LNCaP clone FGC (cell line): Measurements from ENCODE around the gene TRIM31.

Experiments
- DNase-seq: peaks from one replicate; pipeline ENCODE4 v3.0.0-alpha.2; 2011; ENCODE audit warnings: low read depth
- H3K4me3 ChIP-seq: 2 replicates; pipeline ENCODE4 v1.5.1; 2011; ENCODE audit warnings: mild to moderate bottlenecking, low read depth, low read length, control low read depth
- TF ChIP-seq, protein P1 (sequence below): IDR thresholded peaks from 2 replicates; pipeline ENCODE4 v1.5.1; 2012; ENCODE audit warnings: mild to moderate bottlenecking; ENCODE audit not compliant: control insufficient read depth, insufficient read depth; ENCODE audit errors: extremely low read depth

TRIM31 gene

DNA sequence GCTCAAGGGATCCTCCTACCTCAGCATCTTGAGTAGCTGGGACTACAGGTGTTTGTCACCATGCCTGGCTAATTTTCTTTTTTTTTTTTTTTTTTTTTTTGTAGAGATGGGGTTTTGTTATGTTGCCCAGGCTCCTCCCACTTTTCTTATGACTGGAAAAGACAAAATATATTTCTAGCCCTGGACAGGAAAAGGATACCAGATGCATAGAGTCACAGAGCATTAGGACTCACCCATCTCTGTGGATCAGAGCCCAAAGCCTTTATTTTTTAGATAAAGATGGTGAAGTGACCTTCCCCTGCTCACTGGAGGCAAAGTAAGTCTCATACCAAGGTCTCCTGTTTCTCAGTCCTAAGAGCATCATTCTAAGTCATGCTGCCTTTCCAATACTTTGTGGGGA lies 44.7 kb upstream of the TRIM31 start:
- H3K4me3 ChIP-seq: no peak overlapping the region
- no peak for DNase-seq
- TF ChIP-seq, protein P1, sequence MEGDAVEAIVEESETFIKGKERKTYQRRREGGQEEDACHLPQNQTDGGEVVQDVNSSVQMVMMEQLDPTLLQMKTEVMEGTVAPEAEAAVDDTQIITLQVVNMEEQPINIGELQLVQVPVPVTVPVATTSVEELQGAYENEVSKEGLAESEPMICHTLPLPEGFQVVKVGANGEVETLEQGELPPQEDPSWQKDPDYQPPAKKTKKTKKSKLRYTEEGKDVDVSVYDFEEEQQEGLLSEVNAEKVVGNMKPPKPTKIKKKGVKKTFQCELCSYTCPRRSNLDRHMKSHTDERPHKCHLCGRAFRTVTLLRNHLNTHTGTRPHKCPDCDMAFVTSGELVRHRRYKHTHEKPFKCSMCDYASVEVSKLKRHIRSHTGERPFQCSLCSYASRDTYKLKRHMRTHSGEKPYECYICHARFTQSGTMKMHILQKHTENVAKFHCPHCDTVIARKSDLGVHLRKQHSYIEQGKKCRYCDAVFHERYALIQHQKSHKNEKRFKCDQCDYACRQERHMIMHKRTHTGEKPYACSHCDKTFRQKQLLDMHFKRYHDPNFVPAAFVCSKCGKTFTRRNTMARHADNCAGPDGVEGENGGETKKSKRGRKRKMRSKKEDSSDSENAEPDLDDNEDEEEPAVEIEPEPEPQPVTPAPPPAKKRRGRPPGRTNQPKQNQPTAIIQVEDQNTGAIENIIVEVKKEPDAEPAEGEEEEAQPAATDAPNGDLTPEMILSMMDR: no peak

DNA sequence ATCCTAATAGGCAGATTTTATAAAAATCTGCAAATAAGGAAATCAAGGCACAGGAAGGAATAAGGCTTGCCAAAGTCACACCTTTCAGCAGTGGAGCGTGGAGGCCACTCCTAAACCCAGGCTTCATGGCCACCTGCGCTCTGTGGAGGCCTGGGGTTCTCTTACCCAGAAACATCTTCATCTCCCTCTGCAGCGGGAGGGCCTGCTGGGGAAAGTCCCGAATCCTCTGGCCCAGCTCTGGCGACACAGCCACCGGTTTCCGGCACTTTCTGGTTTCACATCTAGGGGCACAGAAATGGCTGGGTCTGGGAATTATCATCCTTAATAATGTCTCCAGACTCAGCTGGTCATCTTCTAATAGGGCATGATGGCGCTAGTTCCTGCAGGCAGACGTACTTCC lies 43.9 kb upstream of the TRIM31 start:
- no peak overlapping the region for H3K4me3 ChIP-seq
- TF ChIP-seq, protein P1: no peak
- no peak for DNase-seq

DNA sequence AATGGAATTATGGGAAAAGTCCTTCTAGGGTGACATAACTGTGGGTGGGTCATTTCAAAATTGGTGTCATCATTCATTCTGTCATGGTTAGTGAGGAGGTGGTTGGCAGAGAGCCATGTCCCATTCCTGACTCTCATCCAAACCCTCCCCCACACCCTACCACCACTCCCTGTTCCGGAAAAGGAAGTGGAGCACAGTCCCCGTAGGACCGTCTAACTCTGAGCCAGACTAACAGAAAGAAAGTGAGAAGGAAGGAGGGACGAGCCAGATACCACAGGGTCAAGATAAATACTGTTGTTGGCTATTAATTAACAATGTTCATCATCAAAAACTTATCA lies 43.3 kb upstream of the TRIM31 start:
- no peak for DNase-seq
- H3K4me3 ChIP-seq: no peak overlapping the region

DNA sequence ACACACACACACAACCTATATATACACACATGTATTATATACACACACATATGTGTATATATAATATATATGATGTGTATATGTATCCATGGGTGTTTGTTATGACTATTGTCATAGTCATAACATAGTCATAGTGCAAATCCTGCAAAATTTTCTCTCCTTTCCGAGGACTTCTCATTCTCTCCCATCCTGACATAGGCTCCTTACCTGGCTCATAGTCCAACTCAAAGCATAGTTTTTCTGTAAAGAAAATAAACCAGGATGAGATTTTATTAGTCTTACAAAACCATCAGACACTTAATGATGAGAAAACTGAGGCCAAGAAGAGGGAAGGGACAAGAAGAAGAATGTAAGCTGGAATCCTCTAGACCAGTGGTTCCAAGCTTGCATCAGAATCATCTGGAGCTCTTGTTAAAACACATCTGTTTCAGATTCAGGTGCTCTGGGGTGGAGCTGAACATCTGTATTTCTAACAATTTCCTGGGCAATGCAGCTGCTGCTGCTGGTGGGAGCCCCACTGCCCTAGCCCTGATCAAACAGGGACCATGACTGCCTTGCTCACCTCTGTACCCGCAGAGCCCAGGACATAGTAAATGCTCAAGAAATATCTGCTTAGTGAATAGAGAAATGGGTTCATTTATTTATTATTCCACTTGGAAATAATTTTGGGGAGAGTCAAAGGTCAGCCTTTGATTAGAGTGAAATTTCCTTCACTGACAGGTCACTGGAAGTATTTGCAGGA lies 42.8 kb upstream of the TRIM31 start:
- TF ChIP-seq, protein P1: no peak
- no peak overlapping the region for H3K4me3 ChIP-seq
- DNase-seq: no peak

More for the DNA sequence above, 43.3 kb upstream of the TRIM31 start:
- TF ChIP-seq, protein P1: no peak

DNA sequence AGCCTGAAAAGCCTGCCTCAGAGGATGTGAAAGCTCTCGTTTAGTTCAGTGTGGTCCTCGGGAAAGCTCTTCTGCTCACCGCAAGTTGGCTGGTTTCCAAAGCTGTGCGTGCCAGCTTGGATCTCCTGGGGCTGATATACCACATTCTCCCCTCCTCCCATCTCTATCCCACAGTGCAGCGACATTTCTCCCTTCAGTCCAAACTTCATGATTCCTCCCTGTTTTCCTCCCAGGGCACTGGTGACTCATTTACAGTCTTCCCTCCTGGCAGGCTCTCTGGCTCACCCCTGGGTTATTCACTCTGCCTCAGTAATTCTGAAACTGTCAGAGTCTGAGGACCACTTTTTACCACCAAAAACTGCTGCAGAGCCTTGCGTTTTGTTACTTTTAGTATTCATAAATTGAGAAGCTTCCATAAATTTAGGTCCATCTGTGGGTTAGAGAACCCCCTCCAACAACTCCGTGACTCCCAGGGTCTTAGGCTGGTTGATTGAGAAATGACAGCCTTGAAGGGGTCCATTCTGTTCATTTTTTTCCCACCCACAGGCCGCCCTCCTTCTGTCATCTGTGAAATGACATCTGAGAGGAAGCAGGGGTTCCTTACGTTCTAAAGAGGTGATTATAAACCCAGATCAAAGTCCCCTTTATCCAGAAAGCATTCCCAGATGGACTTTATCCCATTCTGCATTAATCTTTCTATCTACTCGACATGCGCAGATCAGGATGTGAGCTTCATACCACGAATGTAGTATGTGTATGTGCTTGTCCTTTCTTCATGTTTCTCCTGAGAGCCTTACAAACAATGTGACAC lies 42.0 kb upstream of the TRIM31 start:
- TF ChIP-seq, protein P1: no peak
- no peak for DNase-seq
- H3K4me3 ChIP-seq: no peak overlapping the region

DNA sequence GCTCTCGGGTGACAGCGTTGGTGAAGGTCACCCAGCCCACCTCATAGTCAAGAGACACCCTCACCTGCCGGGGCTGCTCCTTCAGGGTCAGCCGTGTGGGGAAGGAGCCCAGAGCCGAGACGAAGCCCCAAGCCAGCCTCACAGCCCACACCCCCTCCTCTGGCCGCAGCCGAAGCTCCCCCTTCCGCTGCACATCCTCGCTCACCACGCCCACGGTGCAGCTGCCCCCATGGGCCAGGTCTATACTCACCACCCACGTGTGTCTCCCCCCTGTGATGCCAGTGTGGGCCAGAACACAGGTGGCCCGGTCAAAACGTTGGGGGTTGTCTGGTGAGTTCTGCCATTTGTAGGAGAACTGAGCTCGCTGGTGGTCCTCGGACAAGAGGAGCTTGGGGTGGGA lies 41.2 kb upstream of the TRIM31 start:
- TF ChIP-seq, protein P1: no peak
- DNase-seq: no peak
- no peak overlapping the region for H3K4me3 ChIP-seq
